Prostate gland (tissue), 2 donors: Measurements from ENCODE around the gene ZNF142. TPM values are rescaled to one million over a fixed set of nuclear protein-coding genes. Genes with fewer than 3 reads are reported as not detected.

ENCODE experiments used
- DNase-seq: peaks from one replicate; pipeline ENCODE4 v3.0.0-alpha.2; 2019; ENCODE audit warnings: low spot score
- H3K27ac ChIP-seq, 2 donors: fragments of 200-600 bp; sonication (generic); 2 replicates each; pipeline ENCODE4 v1.5.1; 2017 to 2019
- H3K27me3 ChIP-seq: fragments of 200-600 bp; sonication (generic); replicated peaks from 2 replicates; pipeline ENCODE4 v1.5.1; 2019; ENCODE audit not compliant: insufficient read depth
- H3K36me3 ChIP-seq, 2 donors: fragments of 200-600 bp; sonication (generic); 1 replicate in 1 of 2; 2 replicates in 1 of 2; pipeline versions ENCODE4 v1.5.1 to v1.8.1; 2017 to 2019
- H3K4me1 ChIP-seq: fragments of 200-600 bp; sonication (generic); replicated peaks from 2 replicates; pipeline ENCODE4 v1.5.1; 2019
- H3K4me3 ChIP-seq, 2 donors: fragments of 200-600 bp; sonication (generic); 2 replicates each; pipeline ENCODE4 v1.5.1; 2017 to 2019
- H3K9me3 ChIP-seq: fragments of 200-600 bp; sonication (generic); 2 replicates; pipeline ENCODE4 v1.5.1; 2017
- CTCF ChIP-seq, 4 experiments: fragments of 200-600 bp in 2 of 4; fragments of 450-650 bp in 2 of 4; sonication (generic) in 2 of 4; IDR thresholded peaks; 1 replicate in 3 of 4; 2 replicates in 1 of 4; pipeline ENCODE4 v1.5.1; 2016 to 2019; ENCODE audit warnings: antibody characterized with exemption in 4 of 4, mild to moderate bottlenecking in 2 of 4, moderate library complexity in 2 of 4
- POLR2A ChIP-seq: fragments of 450-650 bp; IDR thresholded peaks from one replicate; pipeline ENCODE4 v1.6.1; 2016; ENCODE audit warnings: antibody characterized with exemption, mild to moderate bottlenecking
- POLR2AphosphoS5 ChIP-seq: sonication (generic); formaldehyde crosslinking; IDR thresholded peaks from one replicate; pipeline ENCODE4 v1.6.1; 2017; ENCODE audit warnings: antibody characterized with exemption
- WGBS: methylation state at CpG from one replicate; pipeline ENCODE4 v1.1.5; 2018; 5-methylcytosine and 5-hydroxymethylcytosine counted together
- intact Hi-C: fragments of 100-400 bp; cut with DNase I; formaldehyde crosslinking; loops from one replicate; pipeline ENCODE4 v1.14.2; 2022
- total RNA-seq, 2 donors: library from RNA; depleted of rRNA; stranded (reverse); fragments of >200 nt; gene quantifications; one replicate each; pipeline ENCODE4 v1.1.0, GENCODE V29; 2016

The ZNF142 gene
- total RNA-seq: 10 to 100 TPM; 25.5 to 34.7 TPM

- peak; percentile 92 for DNase-seq
- TF ChIP-seq CTCF (IDR thresholded peaks at IDR 0.05) (peak in 1 of 4 experiments; percentile 8), POLR2A (peak; percentile 48), POLR2AphosphoS5 (peak; percentile 91)
- Histone ChIP-seq H3K27ac (peak within 1 kb of the TSS; percentile 70 to 81), H3K27me3 (no peaks in the 10 kb centered on the region), H3K4me1 (no peaks in the 10 kb centered on the region), H3K4me3 (peak within 1 kb of the TSS; percentile 68 to 82), H3K36me3 (peaks cover 7 to 8% of the 10 kb centered on the region in 2 donors), H3K9me3 (no peaks in the 10 kb centered on the region)
- intact Hi-C loops: loop anchor here (5.0 kb wide), 1 partner anchor 367 kb away; the partner anchor contains the start of gene TMBIM1
- under 1% methylated on average over 49 of the region's 49 CpGs for WGBS
These were observed at the start of gene ZNF142, which contains the start of gene BCS1L for GRCh38 chr2:218659258-218659987. Gene ZNF142 (minus strand): TSS chr2:218659623. CDS start chr2:218656429, 3,194 bp downstream. Gene BCS1L (plus strand): TSS chr2:218659683. CDS start chr2:218660988, 1,305 bp downstream.

- no peak for TF ChIP-seq POLR2A
- no peak for TF ChIP-seq CTCF (IDR thresholded peaks at IDR 0.05)
- TF ChIP-seq POLR2AphosphoS5: no peak
- no peak overlapping the region for H3K4me3 ChIP-seq
- H3K9me3 ChIP-seq: no peaks in the 10 kb centered on the region
- intact Hi-C loops: no loop called here
- WGBS: 95% methylated on average over 4 of the region's 4 CpGs
- no peak overlapping the region for H3K27ac ChIP-seq
- no peaks in the 10 kb centered on the region for H3K4me1 ChIP-seq
- no peaks in the 10 kb centered on the region for H3K36me3 ChIP-seq
- H3K27me3 ChIP-seq: no peaks in the 10 kb centered on the region
- no peak for DNase-seq
These were observed 48.7 kb upstream of the ZNF142 start for GRCh38 chr2:218708086-218708485.

- Histone ChIP-seq H3K4me3 (no peak overlapping the region), H3K36me3 (peaks cover 0 to 5% of the 10 kb centered on the region in 2 donors), H3K27me3 (no peaks in the 10 kb centered on the region), H3K9me3 (no peaks in the 10 kb centered on the region), H3K4me1 (no peaks in the 10 kb centered on the region), H3K27ac (no peak overlapping the region)
- TF ChIP-seq CTCF (IDR thresholded peaks at IDR 0.05): no peak
- TF ChIP-seq POLR2A: no peak
- no peak for TF ChIP-seq POLR2AphosphoS5
- WGBS: 75% methylated on average over 4 of the region's 4 CpGs
- no peak for DNase-seq
- intact Hi-C loops: no loop called here
These were observed 43.9 kb upstream of the ZNF142 start for GRCh38 chr2:218703341-218703740.

- no peaks in the 10 kb centered on the region for H3K9me3 ChIP-seq
- WGBS: 88% methylated on average over 2 of the region's 2 CpGs
- no peak for DNase-seq
- H3K27ac ChIP-seq: no peak overlapping the region
- intact Hi-C loops: no loop called here
- peaks cover 0 to 5% of the 10 kb centered on the region in 2 donors for H3K36me3 ChIP-seq
- TF ChIP-seq POLR2AphosphoS5: no peak
- TF ChIP-seq POLR2A: no peak
- no peak for TF ChIP-seq CTCF (IDR thresholded peaks at IDR 0.05)
- no peaks in the 10 kb centered on the region for H3K4me1 ChIP-seq
- no peak overlapping the region for H3K4me3 ChIP-seq
- H3K27me3 ChIP-seq: no peaks in the 10 kb centered on the region
These were observed 42.4 kb upstream of the ZNF142 start for GRCh38 chr2:218701806-218702205.

- WGBS: 94% methylated on average over 6 of the region's 8 CpGs
- no peak for TF ChIP-seq CTCF (IDR thresholded peaks at IDR 0.05)
- no peak for TF ChIP-seq POLR2AphosphoS5
- no peak for TF ChIP-seq POLR2A
- Histone ChIP-seq H3K4me3 (no peak overlapping the region), H3K27ac (no peak overlapping the region), H3K4me1 (no peaks in the 10 kb centered on the region), H3K27me3 (no peaks in the 10 kb centered on the region), H3K36me3 (peaks cover 0 to 5% of the 10 kb centered on the region in 2 donors), H3K9me3 (no peaks in the 10 kb centered on the region)
- no peak for DNase-seq
- intact Hi-C loops: no loop called here
These were observed 39.5 kb upstream of the ZNF142 start for GRCh38 chr2:218698885-218699284.
